H9 (cell line): ENCODE results near the gene RIMBP3C. TPM values are rescaled to one million over a fixed set of nuclear protein-coding genes. Genes with fewer than 3 reads are reported as not detected.

Source experiments
- DNase-seq: peaks from one replicate; pipeline ENCODE4 v3.0.0-alpha.2; 2017
- H2AFZ ChIP-seq: one replicate; pipeline ENCODE4 v1.6.1; 2013; ENCODE audit warnings: mild to moderate bottlenecking, low read length, control low read depth, moderate library complexity
- H2AK5ac ChIP-seq: 2 replicates; pipeline ENCODE4 v1.6.1; 2013; ENCODE audit warnings: low read length, control low read depth, mixed read lengths; ENCODE audit not compliant: insufficient read length
- H2BK120ac ChIP-seq: one replicate; pipeline ENCODE4 v1.6.1; 2013; ENCODE audit warnings: low read depth, mild to moderate bottlenecking, low read length, control low read depth, inconsistent platforms; ENCODE audit not compliant: poor library complexity, severe bottlenecking
- H2BK12ac ChIP-seq: 2 replicates; pipeline ENCODE4 v1.6.1; 2013; ENCODE audit warnings: low read length, control low read depth, mixed read lengths, low read depth; ENCODE audit not compliant: insufficient read length
- H2BK15ac ChIP-seq: 2 replicates; pipeline ENCODE4 v1.6.1; 2013; ENCODE audit warnings: low read depth, low read length, control low read depth
- H2BK20ac ChIP-seq: one replicate; pipeline ENCODE4 v1.6.1; 2013; ENCODE audit warnings: low read depth, mild to moderate bottlenecking, low read length, control low read depth, inconsistent platforms; ENCODE audit not compliant: poor library complexity, severe bottlenecking
- H2BK5ac ChIP-seq: 2 replicates; pipeline ENCODE4 v1.6.1; 2013; ENCODE audit warnings: low read length, control low read depth, mixed read lengths; ENCODE audit not compliant: insufficient read length
- H3K14ac ChIP-seq: 2 replicates; pipeline ENCODE4 v1.6.1; 2013; ENCODE audit warnings: low read length, control low read depth; ENCODE audit not compliant: insufficient read depth
- H3K18ac ChIP-seq: 2 replicates; pipeline ENCODE4 v1.6.1; 2013; ENCODE audit warnings: low read depth, mild to moderate bottlenecking, mixed read lengths, low read length, control low read depth; ENCODE audit not compliant: insufficient read length
- H3K23ac ChIP-seq: 2 replicates; pipeline ENCODE4 v1.6.1; 2013; ENCODE audit warnings: low read length, control low read depth, mixed read lengths, low read depth; ENCODE audit not compliant: insufficient read length
- H3K23me2 ChIP-seq: 2 replicates; pipeline ENCODE4 v1.6.1; 2013; ENCODE audit warnings: low read depth, mild to moderate bottlenecking, mixed read lengths, low read length, control low read depth; ENCODE audit not compliant: insufficient read length, poor library complexity, severe bottlenecking
- H3K27ac ChIP-seq: 2 replicates; pipeline ENCODE4 v1.5.1; 2013; ENCODE audit warnings: low read length, control low read depth, mixed read lengths, low read depth; ENCODE audit not compliant: insufficient read length
- H3K27me3 ChIP-seq: 2 replicates; pipeline ENCODE4 v1.6.1; 2013; ENCODE audit warnings: low read length, control low read depth, inconsistent platforms; ENCODE audit not compliant: insufficient read depth
- H3K4ac ChIP-seq: 2 replicates; pipeline ENCODE4 v1.6.1; 2013; ENCODE audit warnings: low read depth, mild to moderate bottlenecking, control low read depth, inconsistent platforms, low read length, moderate library complexity
- H3K4me1 ChIP-seq: 2 replicates; pipeline ENCODE4 v1.6.1; 2013; ENCODE audit warnings: low read length, control low read depth, inconsistent platforms; ENCODE audit not compliant: insufficient read depth
- H3K4me2 ChIP-seq: 2 replicates; pipeline ENCODE4 v1.6.1; 2013; ENCODE audit warnings: low read length, control low read depth, mixed read lengths; ENCODE audit not compliant: insufficient read length, insufficient read depth
- H3K56ac ChIP-seq: 2 replicates; pipeline ENCODE4 v1.6.1; 2013; ENCODE audit warnings: low read depth, mild to moderate bottlenecking, mixed read lengths, low read length, control low read depth; ENCODE audit not compliant: insufficient read length
- H3K79me1 ChIP-seq: 2 replicates; pipeline ENCODE4 v1.6.1; 2013; ENCODE audit warnings: low read depth, mild to moderate bottlenecking, moderate library complexity, low read length, control low read depth, inconsistent platforms; ENCODE audit not compliant: insufficient read depth, poor library complexity, severe bottlenecking
- H3K79me2 ChIP-seq: 2 replicates; pipeline ENCODE4 v1.6.1; 2013; ENCODE audit warnings: low read length, control low read depth, inconsistent platforms; ENCODE audit not compliant: insufficient read depth
- H3K9ac ChIP-seq: 2 replicates; pipeline ENCODE4 v1.6.1; 2013; ENCODE audit warnings: low read length, control low read depth, mixed read lengths; ENCODE audit not compliant: insufficient read length; ENCODE audit errors: extremely low read depth
- H3K9me3 ChIP-seq: one replicate; pipeline ENCODE4 v1.6.1; 2013; ENCODE audit warnings: low read depth, low read length, inconsistent platforms; ENCODE audit not compliant: control insufficient read depth
- H3T11ph ChIP-seq: one replicate; pipeline ENCODE4 v1.6.1; 2013; ENCODE audit warnings: mild to moderate bottlenecking, low read length, control low read depth, inconsistent platforms
- H4K20me1 ChIP-seq: one replicate; pipeline ENCODE4 v1.6.1; 2013; ENCODE audit not compliant: control insufficient read depth, insufficient read length, insufficient read depth
- H4K5ac ChIP-seq: 2 replicates; pipeline ENCODE4 v1.6.1; 2013; ENCODE audit warnings: low read depth, mild to moderate bottlenecking, mixed read lengths, low read length, control low read depth; ENCODE audit not compliant: insufficient read length
- H4K8ac ChIP-seq: replicated peaks from 2 replicates; pipeline ENCODE4 v1.6.1; 2013; ENCODE audit warnings: low read length, control low read depth, mixed read lengths, low read depth; ENCODE audit not compliant: insufficient read length
- H4K91ac ChIP-seq: 2 replicates; pipeline ENCODE4 v1.6.1; 2013; ENCODE audit warnings: low read depth, mild to moderate bottlenecking, moderate library complexity, mixed read lengths, low read length, control low read depth; ENCODE audit not compliant: insufficient read length
- H3K27ac Mint-ChIP-seq, 3 experiments: 2 replicates in 2 of 3; 3 replicates in 1 of 3; pipeline ENCODE4 v1.8.0; 2020 to 2021; ENCODE audit warnings: mixed read lengths in 3 of 3, mild to moderate bottlenecking in 1 of 3, moderate library complexity in 1 of 3
- H3K27me3 Mint-ChIP-seq: 2 replicates; pipeline ENCODE4 v1.8.0; 2021; ENCODE audit warnings: low read depth, mild to moderate bottlenecking, moderate library complexity, mixed read lengths
- H3K36me3 Mint-ChIP-seq, 3 experiments: 2 replicates in 2 of 3; 3 replicates in 1 of 3; pipeline ENCODE4 v1.8.0; 2020 to 2021; ENCODE audit warnings: low read depth in 3 of 3, mixed read lengths in 3 of 3; ENCODE audit not compliant: insufficient read depth in 1 of 3
- H3K4me1 Mint-ChIP-seq, 2 experiments: 2 replicates each; pipeline ENCODE4 v1.8.0; 2020; ENCODE audit warnings: mixed read lengths in 2 of 2
- H3K4me3 Mint-ChIP-seq, 2 experiments: 2 replicates in 1 of 2; 3 replicates in 1 of 2; pipeline ENCODE4 v1.8.0; 2020 to 2021; ENCODE audit warnings: mild to moderate bottlenecking in 2 of 2, mixed read lengths in 2 of 2, moderate library complexity in 1 of 2
- H3K9me3 Mint-ChIP-seq, 2 experiments: 2 replicates in 1 of 2; 3 replicates in 1 of 2; pipeline ENCODE4 v1.8.0; 2020; ENCODE audit warnings: mild to moderate bottlenecking in 2 of 2, mixed read lengths in 2 of 2, moderate library complexity in 1 of 2
- WGBS: extraction: QIAGEN DNeasy Blood & Tissue Kit; methylation state at CpG from one replicate; pipeline ENCODE4 v1.1.7; 2013; ENCODE audit warnings: missing lambda C conversion rate, low lambda C conversion rate, mixed read lengths; ENCODE audit not compliant: insufficient read length; ENCODE audit errors: extremely low coverage; 5-methylcytosine and 5-hydroxymethylcytosine counted together
- total RNA-seq: library from RNA; stranded (reverse); gene quantifications from 2 replicates; pipeline ENCODE4 v1.2.1, GENCODE V29; 2021
- TF ChIP-seq, protein P1 (sequence below): fragments of 200-600 bp; sonication (generic); conservative IDR thresholded peaks from 3 replicates; pipeline ENCODE4 v1.8.0; 2021; ENCODE audit warnings: antibody characterized with exemption, mild to moderate bottlenecking

RIMBP3C gene
- total RNA-seq, 1 experiment from 2014 or later = 0.44 TPM

DNA sequence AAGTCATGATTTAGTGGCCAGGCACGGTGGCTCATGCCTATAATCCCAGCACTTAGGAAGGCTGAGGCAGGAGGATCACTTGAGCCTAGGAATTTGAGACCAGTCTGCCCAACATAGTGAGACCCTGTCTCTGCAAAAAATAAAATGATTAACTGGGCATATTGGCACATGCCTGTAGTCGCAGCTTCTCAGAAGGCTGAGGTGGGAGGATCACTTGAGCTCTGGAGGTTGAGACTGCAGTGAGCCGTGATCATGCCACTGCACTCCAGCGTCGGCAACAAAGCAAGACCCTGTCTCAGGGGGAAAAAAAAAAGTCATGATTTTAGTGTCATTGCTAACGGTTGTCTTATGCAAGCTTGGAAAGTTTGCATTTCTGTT is 28.2 kb upstream of the RIMBP3C start:
- no peak overlapping the region for H3T11ph ChIP-seq
- no peak overlapping the region for H4K91ac ChIP-seq
- H2BK15ac ChIP-seq = no peak overlapping the region
- Mint-ChIP-seq H3K4me3 (no peak overlapping the region), H3K4me1 (peaks cover 4 to 8% of the 10 kb centered on the region in 2 experiments; a peak in 2 of 4 replicates), H3K27ac (no peak overlapping the region), H3K36me3 (peaks cover 0 to 12% (median 6%) of the 10 kb centered on the region in 3 experiments; a peak in 4 of 7 replicates), H3K9me3 (no peaks in the 10 kb centered on the region), H3K27me3 (no peaks in the 10 kb centered on the region)
- no peak overlapping the region for H3K56ac ChIP-seq
- H3K23me2 ChIP-seq = no peaks in the 10 kb centered on the region
- H2BK120ac ChIP-seq = no peak overlapping the region
- H3K27ac ChIP-seq = no peak overlapping the region
- peaks cover 4% of the 10 kb centered on the region for H3K79me1 ChIP-seq
- no peak overlapping the region for H4K8ac ChIP-seq
- no peak overlapping the region for H3K18ac ChIP-seq
- no peak for DNase-seq
- no peak overlapping the region for H2AK5ac ChIP-seq
- no peaks in the 10 kb centered on the region for H3K9me3 ChIP-seq
- H2BK5ac ChIP-seq = no peak overlapping the region
- no CpG with 5 or more reads among the region's 6 CpGs for WGBS
- H2BK20ac ChIP-seq = no peak overlapping the region
- H4K5ac ChIP-seq = no peak overlapping the region
- no peak overlapping the region for H3K4me2 ChIP-seq
- no peak overlapping the region for H2AFZ ChIP-seq
- H3K14ac ChIP-seq = no peak overlapping the region
- H3K79me2 ChIP-seq = peaks cover 70% of the 10 kb centered on the region
- no peak overlapping the region for H3K4ac ChIP-seq
- no peaks in the 10 kb centered on the region for H3K27me3 ChIP-seq
- H3K4me1 ChIP-seq = no peaks in the 10 kb centered on the region
- no peak overlapping the region for H3K9ac ChIP-seq
- H3K23ac ChIP-seq = no peak overlapping the region
- TF ChIP-seq, protein P1, sequence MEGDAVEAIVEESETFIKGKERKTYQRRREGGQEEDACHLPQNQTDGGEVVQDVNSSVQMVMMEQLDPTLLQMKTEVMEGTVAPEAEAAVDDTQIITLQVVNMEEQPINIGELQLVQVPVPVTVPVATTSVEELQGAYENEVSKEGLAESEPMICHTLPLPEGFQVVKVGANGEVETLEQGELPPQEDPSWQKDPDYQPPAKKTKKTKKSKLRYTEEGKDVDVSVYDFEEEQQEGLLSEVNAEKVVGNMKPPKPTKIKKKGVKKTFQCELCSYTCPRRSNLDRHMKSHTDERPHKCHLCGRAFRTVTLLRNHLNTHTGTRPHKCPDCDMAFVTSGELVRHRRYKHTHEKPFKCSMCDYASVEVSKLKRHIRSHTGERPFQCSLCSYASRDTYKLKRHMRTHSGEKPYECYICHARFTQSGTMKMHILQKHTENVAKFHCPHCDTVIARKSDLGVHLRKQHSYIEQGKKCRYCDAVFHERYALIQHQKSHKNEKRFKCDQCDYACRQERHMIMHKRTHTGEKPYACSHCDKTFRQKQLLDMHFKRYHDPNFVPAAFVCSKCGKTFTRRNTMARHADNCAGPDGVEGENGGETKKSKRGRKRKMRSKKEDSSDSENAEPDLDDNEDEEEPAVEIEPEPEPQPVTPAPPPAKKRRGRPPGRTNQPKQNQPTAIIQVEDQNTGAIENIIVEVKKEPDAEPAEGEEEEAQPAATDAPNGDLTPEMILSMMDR = no peak
- no peak overlapping the region for H2BK12ac ChIP-seq
- H4K20me1 ChIP-seq = no peaks in the 10 kb centered on the region
